SK-N-SH treated with all-trans-retinoic acid at 6 μM for 48 hours (cell line): ENCODE measurements around the gene LRMDA.

Source experiments
- ATAC-seq: fragments of 200-7000 bp; cut with Tn5 transposase; 3 replicates; pipeline ENCODE4 v1.9.1; 2020; ENCODE audit warnings: mild to moderate bottlenecking, moderate library complexity
- ARNTL ChIP-seq: fragments of 450-650 bp; formaldehyde crosslinking; IDR thresholded peaks from 2 replicates; pipeline ENCODE4 v1.5.0; 2020; ENCODE audit warnings: low read depth, mild to moderate bottlenecking, moderate library complexity, borderline replicate concordance
- BACH2 ChIP-seq: fragments of 250-450 bp; sonication (Bioruptor Pico); IDR thresholded peaks from 2 replicates; pipeline ENCODE4 v1.9.0; 2021; ENCODE audit warnings: mild to moderate bottlenecking, borderline replicate concordance
- CREB5 ChIP-seq: fragments of 250-450 bp; sonication (Bioruptor Pico); IDR thresholded peaks from 2 replicates; pipeline ENCODE4 v1.5.1; 2020; ENCODE audit warnings: low read depth, mild to moderate bottlenecking, moderate library complexity
- CSDC2 ChIP-seq: fragments of 250-450 bp; sonication (Bioruptor Pico); IDR thresholded peaks from 2 replicates; pipeline ENCODE4 v1.5.0; 2020; ENCODE audit warnings: mild to moderate bottlenecking, moderate library complexity
- CSRNP3 ChIP-seq: fragments of 250-450 bp; sonication (Bioruptor Pico); IDR thresholded peaks from 2 replicates; pipeline ENCODE4 v1.5.1; 2021; ENCODE audit warnings: mild to moderate bottlenecking, moderate library complexity
- ESRRG ChIP-seq: fragments of 250-450 bp; sonication (Bioruptor Pico); IDR thresholded peaks from 2 replicates; pipeline ENCODE4 v1.6.1; 2021; ENCODE audit warnings: mild to moderate bottlenecking
- ISL1 ChIP-seq: fragments of 250-450 bp; sonication (Bioruptor Pico); IDR thresholded peaks from 2 replicates; pipeline ENCODE4 v2.1.2; 2022; ENCODE audit warnings: mild to moderate bottlenecking, moderate library complexity
- OSR1 ChIP-seq: fragments of 250-450 bp; sonication (Bioruptor Pico); IDR thresholded peaks from 2 replicates; pipeline ENCODE4 v1.8.0; 2022; ENCODE audit warnings: moderate library complexity, mild to moderate bottlenecking, inconsistent platforms
- POU6F1 ChIP-seq: fragments of 250-450 bp; sonication (Bioruptor Pico); IDR thresholded peaks from 2 replicates; pipeline ENCODE4 v1.8.0; 2021; ENCODE audit warnings: low read depth, mild to moderate bottlenecking, moderate library complexity, borderline replicate concordance
- RARB ChIP-seq: fragments of 250-450 bp; sonication (Bioruptor Pico); IDR thresholded peaks from 2 replicates; pipeline ENCODE4 v1.8.0; 2021; ENCODE audit warnings: mild to moderate bottlenecking, moderate library complexity
- SNAI2 ChIP-seq: fragments of 250-450 bp; sonication (Bioruptor Pico); IDR thresholded peaks from 2 replicates; pipeline ENCODE4 v1.5.0; 2020; ENCODE audit warnings: mild to moderate bottlenecking, moderate library complexity
- TCF4 ChIP-seq: fragments of 250-450 bp; sonication (Bioruptor Pico); IDR thresholded peaks from 2 replicates; pipeline ENCODE4 v1.8.0; 2021; ENCODE audit warnings: mild to moderate bottlenecking, moderate library complexity, borderline replicate concordance
- TOX ChIP-seq: fragments of 250-450 bp; sonication (Bioruptor Pico); IDR thresholded peaks from 2 replicates; pipeline ENCODE4 v1.8.0; 2021; ENCODE audit warnings: mild to moderate bottlenecking, moderate library complexity, borderline replicate concordance
- ZC3H10 ChIP-seq: fragments of 250-450 bp; sonication (Bioruptor Pico); IDR thresholded peaks from 2 replicates; pipeline ENCODE4 v1.5.1; 2021; ENCODE audit warnings: mild to moderate bottlenecking, moderate library complexity
- ZNF565 ChIP-seq: fragments of 450-650 bp; formaldehyde crosslinking; conservative IDR thresholded peaks from 2 replicates; pipeline ENCODE4 v1.5.0; 2020; ENCODE audit warnings: low read depth, mild to moderate bottlenecking, moderate library complexity
- ZNF70 ChIP-seq: fragments of 450-650 bp; formaldehyde crosslinking; IDR thresholded peaks from 2 replicates; pipeline ENCODE4 v1.5.0; 2020; ENCODE audit warnings: mild to moderate bottlenecking, moderate library complexity
- TF ChIP-seq, protein P1 (sequence below): fragments of 250-450 bp; sonication (Bioruptor Pico); IDR thresholded peaks from 2 replicates; pipeline ENCODE4 v1.5.0; 2020; ENCODE audit warnings: mild to moderate bottlenecking, moderate library complexity
- TF ChIP-seq, protein P2 (sequence below): fragments of 250-450 bp; sonication (Bioruptor Pico); IDR thresholded peaks from 2 replicates; pipeline ENCODE4 v1.8.0; 2020; ENCODE audit warnings: mild to moderate bottlenecking, moderate library complexity, borderline replicate concordance

The LRMDA gene

GRCh38 chr10:76024460-76025123 lies 593.2 kb downstream of the LRMDA start:
- TF ChIP-seq CSRNP3 (no peak), ESRRG (CRISPR knock-in tag) (no peak), SNAI2 (CRISPR knock-in tag) (no peak), CREB5 (CRISPR knock-in tag) (no peak), ZNF565 (CRISPR knock-in tag) (no peak), ARNTL (CRISPR knock-in tag) (no peak), TOX (CRISPR knock-in tag) (no peak), RARB (CRISPR knock-in tag) (no peak), ZNF70 (no peak)
- TF ChIP-seq, protein P1, sequence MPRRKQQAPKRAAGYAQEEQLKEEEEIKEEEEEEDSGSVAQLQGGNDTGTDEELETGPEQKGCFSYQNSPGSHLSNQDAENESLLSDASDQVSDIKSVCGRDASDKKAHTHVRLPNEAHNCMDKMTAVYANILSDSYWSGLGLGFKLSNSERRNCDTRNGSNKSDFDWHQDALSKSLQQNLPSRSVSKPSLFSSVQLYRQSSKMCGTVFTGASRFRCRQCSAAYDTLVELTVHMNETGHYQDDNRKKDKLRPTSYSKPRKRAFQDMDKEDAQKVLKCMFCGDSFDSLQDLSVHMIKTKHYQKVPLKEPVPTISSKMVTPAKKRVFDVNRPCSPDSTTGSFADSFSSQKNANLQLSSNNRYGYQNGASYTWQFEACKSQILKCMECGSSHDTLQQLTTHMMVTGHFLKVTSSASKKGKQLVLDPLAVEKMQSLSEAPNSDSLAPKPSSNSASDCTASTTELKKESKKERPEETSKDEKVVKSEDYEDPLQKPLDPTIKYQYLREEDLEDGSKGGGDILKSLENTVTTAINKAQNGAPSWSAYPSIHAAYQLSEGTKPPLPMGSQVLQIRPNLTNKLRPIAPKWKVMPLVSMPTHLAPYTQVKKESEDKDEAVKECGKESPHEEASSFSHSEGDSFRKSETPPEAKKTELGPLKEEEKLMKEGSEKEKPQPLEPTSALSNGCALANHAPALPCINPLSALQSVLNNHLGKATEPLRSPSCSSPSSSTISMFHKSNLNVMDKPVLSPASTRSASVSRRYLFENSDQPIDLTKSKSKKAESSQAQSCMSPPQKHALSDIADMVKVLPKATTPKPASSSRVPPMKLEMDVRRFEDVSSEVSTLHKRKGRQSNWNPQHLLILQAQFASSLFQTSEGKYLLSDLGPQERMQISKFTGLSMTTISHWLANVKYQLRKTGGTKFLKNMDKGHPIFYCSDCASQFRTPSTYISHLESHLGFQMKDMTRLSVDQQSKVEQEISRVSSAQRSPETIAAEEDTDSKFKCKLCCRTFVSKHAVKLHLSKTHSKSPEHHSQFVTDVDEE (CRISPR knock-in tag) = no peak
- ATAC-seq = no peak

DNA sequence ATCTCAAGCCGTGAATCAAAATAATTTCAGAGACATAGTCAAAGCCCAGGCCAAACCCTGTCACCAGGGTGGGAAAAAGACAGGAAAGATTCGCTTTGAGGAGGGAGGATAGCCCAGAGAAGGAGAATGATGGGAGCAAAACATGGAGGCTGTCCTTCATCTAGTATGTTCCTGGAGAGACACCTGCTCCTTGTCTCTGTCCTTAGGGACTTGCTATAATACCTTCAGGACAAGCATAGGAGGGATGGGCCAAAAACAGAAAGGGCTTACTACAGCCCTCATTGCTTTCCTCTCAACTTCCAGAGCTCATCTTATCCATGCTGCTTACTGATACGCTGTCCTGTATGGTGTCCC lies 593.7 kb downstream of the LRMDA start:
- TF ChIP-seq ESRRG (CRISPR knock-in tag) = no peak
- TF ChIP-seq TOX (CRISPR knock-in tag) = no peak
- TF ChIP-seq ZC3H10 (CRISPR knock-in tag) = no peak
- no peak for TF ChIP-seq TCF4
- no peak for TF ChIP-seq ZNF565 (CRISPR knock-in tag)
- TF ChIP-seq BACH2 (CRISPR knock-in tag) = no peak
- no peak for TF ChIP-seq POU6F1 (CRISPR knock-in tag)
- ATAC-seq = no peak

- ATAC-seq = no peak
- no peak for TF ChIP-seq CREB5 (CRISPR knock-in tag)
- TF ChIP-seq CSRNP3 = no peak
- TF ChIP-seq ISL1 = no peak
- TF ChIP-seq POU6F1 (CRISPR knock-in tag) = no peak
- no peak for TF ChIP-seq OSR1 (CRISPR knock-in tag)
- no peak for TF ChIP-seq TOX (CRISPR knock-in tag)
- TF ChIP-seq CSDC2 (CRISPR knock-in tag) = no peak
- TF ChIP-seq, protein P2, sequence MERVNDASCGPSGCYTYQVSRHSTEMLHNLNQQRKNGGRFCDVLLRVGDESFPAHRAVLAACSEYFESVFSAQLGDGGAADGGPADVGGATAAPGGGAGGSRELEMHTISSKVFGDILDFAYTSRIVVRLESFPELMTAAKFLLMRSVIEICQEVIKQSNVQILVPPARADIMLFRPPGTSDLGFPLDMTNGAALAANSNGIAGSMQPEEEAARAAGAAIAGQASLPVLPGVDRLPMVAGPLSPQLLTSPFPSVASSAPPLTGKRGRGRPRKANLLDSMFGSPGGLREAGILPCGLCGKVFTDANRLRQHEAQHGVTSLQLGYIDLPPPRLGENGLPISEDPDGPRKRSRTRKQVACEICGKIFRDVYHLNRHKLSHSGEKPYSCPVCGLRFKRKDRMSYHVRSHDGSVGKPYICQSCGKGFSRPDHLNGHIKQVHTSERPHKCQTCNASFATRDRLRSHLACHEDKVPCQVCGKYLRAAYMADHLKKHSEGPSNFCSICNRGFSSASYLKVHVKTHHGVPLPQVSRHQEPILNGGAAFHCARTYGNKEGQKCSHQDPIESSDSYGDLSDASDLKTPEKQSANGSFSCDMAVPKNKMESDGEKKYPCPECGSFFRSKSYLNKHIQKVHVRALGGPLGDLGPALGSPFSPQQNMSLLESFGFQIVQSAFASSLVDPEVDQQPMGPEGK = no peak
- no peak for TF ChIP-seq ZNF565 (CRISPR knock-in tag)
- TF ChIP-seq RARB (CRISPR knock-in tag) = no peak
- no peak for TF ChIP-seq ESRRG (CRISPR knock-in tag)
- TF ChIP-seq, protein P1 (CRISPR knock-in tag) = no peak
Observed at GRCh38 chr10:76026176-76026771, 594.9 kb downstream of the LRMDA start.
